Measurements from ENCODE around the gene SIX5. TPM values are rescaled to one million over a fixed set of nuclear protein-coding genes. Genes with fewer than 3 reads are reported as not detected.

The SIX5 gene
- total RNA-seq, 1 experiment from 2014 or later = 26.8 TPM

DNA sequence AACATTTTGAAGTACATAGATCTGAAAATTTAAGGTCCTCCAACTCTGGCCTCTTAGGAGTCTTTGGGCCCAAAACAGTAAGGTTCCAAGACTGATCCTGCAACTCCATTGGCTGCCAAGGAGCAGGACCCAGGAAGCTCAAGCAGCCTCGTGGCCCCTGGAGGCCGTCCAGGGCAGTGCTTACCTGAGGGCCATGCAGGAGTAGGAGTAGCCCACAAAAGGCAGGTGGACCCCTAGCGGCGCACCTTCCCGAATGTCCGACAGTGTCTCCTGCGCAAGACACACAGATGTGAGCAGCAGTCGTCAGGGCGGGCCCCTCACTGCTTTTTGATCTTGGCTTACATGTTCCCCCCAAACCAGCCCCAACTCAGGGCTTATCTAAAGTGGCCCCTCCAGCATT lies 5.7 kb upstream of the SIX5 start:
- DNase-seq (ENCODE audit: low spot score) = peak; percentile 52

- DNase-seq (ENCODE audit: low spot score) = no peak
Measured at GRCh38 chr19:45773384-45773783, 4.3 kb upstream of the SIX5 start.

GRCh38 chr19:45772912-45773311 lies 3.9 kb upstream of the SIX5 start:
- DNase-seq (ENCODE audit: low spot score) = no peak

GRCh38 chr19:45772130-45772840 lies 3.2 kb upstream of the SIX5 start:
- DNase-seq (ENCODE audit: low spot score) = no peak

GRCh38 chr19:45771311-45771933 lies 2.4 kb upstream of the SIX5 start:
- DNase-seq (ENCODE audit: low spot score) = no peak

DNA sequence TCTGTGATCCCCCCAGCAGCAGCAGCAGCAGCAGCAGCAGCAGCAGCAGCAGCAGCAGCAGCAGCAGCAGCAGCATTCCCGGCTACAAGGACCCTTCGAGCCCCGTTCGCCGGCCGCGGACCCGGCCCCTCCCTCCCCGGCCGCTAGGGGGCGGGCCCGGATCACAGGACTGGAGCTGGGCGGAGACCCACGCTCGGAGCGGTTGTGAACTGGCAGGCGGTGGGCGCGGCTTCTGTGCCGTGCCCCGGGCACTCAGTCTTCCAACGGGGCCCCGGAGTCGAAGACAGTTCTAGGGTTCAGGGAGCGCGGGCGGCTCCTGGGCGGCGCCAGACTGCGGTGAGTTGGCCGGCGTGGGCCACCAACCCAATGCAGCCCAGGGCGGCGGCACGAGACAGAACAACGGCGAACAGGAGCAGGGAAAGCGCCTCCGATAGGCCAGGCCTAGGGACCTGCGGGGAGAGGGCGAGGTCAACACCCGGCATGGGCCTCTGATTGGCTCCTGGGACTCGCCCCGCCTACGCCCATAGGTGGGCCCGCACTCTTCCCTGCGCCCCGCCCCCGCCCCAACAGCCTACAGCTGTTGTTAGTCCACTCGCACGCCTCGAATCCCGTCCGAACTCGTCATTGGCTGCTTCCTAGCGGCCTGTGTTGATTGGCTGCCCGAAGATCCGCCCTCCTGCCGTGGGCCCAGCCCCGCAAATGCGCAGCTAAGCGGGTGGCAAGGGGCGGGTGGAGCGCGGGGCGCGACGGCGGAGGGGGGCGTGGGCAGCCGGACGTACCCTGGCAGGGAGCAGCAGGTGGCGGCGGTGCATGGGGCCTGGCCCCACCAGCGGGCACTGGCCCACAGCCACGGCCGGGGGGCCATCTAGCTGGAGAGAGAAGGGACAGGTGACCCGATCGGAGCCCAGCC lies 1.4 kb upstream of the SIX5 start:
- DNase-seq (ENCODE audit: low spot score) = peak; percentile 99

DNA sequence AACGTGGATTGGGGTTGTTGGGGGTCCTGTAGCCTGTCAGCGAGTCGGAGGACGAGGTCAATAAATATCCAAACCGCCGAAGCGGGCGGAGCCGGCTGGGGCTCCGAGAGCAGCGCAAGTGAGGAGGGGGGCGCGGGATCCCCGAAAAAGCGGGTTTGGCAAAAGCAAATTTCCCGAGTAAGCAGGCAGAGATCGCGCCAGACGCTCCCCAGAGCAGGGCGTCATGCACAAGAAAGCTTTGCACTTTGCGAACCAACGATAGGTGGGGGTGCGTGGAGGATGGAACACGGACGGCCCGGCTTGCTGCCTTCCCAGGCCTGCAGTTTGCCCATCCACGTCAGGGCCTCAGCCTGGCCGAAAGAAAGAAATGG lies 754 bp upstream of the SIX5 start:
- DNase-seq (ENCODE audit: low spot score) = peak; percentile 77

DNA sequence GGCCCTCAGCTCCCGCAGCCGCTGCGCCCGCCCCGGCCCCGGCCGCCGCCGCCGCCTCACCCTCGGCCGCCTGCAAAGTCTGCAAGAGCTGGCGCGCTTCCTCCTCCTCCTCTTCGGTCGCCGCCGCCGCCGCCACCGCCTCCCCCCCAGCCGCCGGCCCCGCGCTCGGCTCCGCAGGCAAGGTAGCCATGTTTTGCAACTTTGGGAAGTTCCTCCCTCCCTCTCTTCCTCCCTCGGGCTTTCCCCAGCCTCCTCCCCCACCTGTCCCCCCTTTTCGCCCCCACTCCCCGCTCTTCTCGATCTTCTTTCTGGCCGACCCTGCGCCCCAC lies 433 bp downstream of the SIX5 start:
- no peak for DNase-seq (ENCODE audit: low spot score)

- DNase-seq (ENCODE audit: low spot score) = peak; percentile 85
Measured at GRCh38 chr19:45767881-45768654, 984 bp downstream of the SIX5 start.

GRCh38 chr19:45767410-45767880 lies 1.6 kb downstream of the SIX5 start:
- DNase-seq (ENCODE audit: low spot score) = peak; percentile 66

- DNase-seq (ENCODE audit: low spot score) = no peak
Measured at GRCh38 chr19:45766869-45767346, 2.1 kb downstream of the SIX5 start.

- no peak for DNase-seq (ENCODE audit: low spot score)
Measured at GRCh38 chr19:45766296-45766868, 2.7 kb downstream of the SIX5 start.

DNA sequence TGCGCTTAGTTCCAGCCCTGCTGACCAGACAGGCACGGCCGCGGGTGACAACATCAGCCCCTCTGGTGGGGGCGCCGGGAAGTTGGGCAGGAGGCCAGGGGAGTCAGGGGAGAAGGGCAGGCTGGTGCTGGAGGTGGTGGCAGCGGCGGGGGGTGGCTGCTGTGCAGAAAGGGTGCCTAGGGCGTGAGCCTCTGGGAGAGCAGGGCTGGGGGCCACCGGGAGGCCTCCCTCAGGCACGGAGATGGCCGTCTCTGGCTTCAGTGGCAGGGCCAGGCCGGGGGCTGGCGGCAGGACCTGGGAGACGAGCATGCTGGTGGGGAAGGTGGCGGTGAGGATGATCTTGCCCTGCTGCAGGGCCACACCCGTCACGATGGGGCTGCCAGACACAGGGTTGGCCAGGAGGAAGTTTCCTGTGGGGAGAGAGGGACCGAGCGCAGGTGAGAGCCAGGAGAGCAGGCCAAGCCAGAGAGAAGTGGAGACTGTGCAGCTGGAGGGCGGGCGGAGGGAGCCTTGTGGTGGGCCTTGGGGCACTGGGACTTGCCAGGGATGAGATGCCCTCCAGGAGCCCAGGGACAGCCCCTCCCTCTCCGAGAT lies 3.3 kb downstream of the SIX5 start:
- peak; percentile 0 for DNase-seq (ENCODE audit: low spot score)

DNA sequence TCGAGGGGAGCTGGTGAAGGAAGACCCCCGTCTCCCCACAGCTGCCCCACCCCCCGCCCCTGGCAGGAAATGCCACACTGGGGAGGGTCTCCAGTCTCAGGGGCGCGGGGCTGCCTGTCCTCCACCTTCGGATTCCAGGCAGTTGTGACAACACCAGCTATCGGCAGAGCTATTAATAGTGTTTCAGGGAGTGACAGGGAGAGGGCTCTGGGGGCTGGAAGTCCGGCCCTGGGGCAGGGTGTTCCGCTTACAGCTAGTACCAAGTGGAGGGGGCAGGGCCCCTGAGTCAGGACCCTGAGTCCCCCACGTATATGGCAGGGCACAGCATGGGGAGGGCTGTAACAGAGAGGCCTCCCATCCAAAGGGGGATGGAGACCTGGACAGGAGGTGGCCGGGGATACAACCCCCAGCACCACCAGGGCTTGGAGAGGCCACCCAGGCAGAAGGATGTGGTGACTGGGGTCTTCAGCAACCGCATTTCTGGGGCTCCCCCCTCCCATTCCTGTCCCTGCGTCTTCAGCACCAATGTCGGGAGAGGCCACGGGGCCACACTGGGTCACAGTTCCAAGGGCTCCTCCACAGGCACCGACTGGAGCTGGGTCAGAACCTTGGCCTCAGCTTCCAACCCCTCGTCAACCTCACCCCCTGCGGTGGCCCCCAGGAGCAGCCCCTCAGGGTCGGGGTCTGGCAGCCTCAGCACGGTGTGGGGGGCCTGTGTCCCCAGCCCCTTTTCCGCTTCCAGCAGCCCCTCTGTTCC lies 3.9 kb downstream of the SIX5 start:
- DNase-seq (ENCODE audit: low spot score) = peak; percentile 0

GRCh38 chr19:45764475-45764874 lies 4.6 kb downstream of the SIX5 start:
- no peak for DNase-seq (ENCODE audit: low spot score)

GRCh38 chr19:45763691-45764294 lies 5.3 kb downstream of the SIX5 start:
- DNase-seq (ENCODE audit: low spot score) = peak; percentile 1

DNA sequence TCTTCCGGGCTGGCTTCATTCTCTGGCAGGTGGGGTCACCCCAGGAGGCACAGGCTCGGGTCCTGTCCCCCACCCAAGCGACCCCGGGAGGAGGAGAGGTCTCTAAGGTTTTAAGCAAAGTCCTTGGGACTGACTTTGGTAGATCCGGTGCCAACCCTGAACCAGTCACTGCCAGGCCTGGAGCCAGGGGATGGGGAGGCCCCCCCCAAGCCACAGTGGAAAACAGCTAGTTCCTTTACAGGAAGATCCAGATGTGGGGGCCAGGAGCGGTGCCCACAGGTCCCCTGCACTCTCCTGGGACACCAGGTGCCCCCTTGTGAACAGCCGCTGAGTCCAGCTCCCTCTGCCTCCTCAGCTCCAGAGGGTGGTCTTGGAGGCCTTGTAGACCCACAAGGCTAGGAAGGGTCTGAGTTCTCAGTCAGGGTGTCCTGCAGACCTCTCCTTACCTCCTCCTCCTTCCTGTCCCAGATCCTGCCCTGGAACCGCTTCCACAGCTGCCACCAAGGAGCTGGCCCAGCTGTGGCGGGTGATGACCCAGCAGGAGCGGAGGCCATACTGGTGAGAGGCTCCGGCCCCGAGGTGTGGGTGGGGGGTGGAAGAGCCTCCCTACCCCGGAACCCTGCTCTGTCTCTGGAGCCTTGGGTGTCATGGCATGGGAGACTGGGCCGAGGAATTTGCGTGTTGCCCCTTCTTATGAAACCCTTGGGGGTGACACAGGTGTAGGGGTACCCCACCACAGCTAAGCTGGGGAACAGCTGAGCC lies 6.0 kb downstream of the SIX5 start:
- peak; percentile 4 for DNase-seq (ENCODE audit: low spot score)

DNA sequence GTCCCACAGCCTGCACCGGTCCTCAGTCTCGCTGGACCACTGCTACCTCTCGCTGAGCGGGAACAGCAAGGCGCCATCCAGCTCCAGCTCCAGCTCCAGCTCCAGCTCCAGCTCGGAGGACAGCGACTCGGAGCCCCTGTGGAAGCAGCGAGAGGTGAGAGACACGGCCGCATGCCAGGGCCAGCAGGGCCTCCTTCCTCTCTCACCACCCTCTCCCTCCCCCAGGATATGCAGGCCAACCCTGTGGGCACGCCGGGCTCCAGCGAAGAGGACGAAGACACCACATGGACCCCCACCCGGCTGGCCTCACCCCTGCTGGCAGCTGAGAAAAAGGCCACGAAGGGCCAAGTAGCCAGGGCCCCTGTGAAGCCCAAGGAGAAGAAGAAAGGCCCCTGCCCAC lies 7.3 kb downstream of the SIX5 start:
- peak; percentile 0 for DNase-seq (ENCODE audit: low spot score)

GRCh38 chr19:45758921-45759320 lies 10.1 kb downstream of the SIX5 start:
- no peak for DNase-seq (ENCODE audit: low spot score)

All from HT-29 (cell line).